GM19035 (cell line): Measurements from ENCODE around the gene ARAP3.
"Not testable (repeated sequence)": the region's sequence is repeated elsewhere in the genome, so short reads cannot be mapped to it uniquely, and the experiment has no call there.

Source experiments
- ATAC-seq: cut with Tn5 transposase; IDR thresholded peaks from one replicate; pipeline ENCODE4 v1.9.1; 2021; ENCODE audit not compliant: unreplicated experiment

ARAP3 gene

DNA sequence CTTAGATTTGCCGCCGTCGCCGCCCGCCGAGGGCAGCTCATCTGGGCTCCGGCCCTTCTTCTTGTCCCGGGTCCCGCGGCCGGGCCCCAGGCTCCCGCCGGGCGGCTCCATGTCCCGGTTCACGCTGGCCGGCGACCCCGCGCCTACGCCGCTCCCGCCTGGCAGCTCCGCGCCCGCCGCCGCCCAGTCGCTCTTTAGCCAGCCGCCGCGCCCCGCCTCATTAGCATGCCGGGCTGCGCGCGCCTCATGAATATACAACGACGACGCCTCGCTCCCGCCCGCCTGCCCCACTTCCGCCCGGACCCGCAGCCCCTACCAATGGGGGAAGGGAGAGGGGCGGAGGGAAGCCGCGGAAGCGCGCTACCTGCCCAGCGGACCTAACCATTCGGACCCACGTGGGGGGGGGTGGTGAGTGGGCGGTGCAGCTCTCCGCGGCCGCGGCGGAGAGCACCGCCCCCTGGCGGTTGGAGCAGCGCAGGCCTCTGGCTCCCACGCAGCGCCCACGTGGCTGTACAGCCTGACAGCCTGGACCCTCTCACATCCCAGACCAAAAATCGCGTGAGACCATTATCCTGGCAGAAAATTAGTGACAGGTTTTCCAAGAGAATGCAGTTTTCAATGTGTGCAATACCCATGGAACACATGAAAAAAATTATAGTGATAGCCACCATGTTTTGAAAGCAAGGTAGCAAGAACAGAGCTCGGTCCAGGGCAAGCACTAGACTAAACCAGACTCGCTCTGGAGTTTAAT lies 63.1 kb downstream of the ARAP3 start, which contains the start of gene DIAPH1:
TSS of gene DIAPH1 (minus strand) at position 197 of the 751 bp plus-strand sequence. CDS start at position 111, 86 bp downstream.
- ATAC-seq = peak; percentile 81

DNA sequence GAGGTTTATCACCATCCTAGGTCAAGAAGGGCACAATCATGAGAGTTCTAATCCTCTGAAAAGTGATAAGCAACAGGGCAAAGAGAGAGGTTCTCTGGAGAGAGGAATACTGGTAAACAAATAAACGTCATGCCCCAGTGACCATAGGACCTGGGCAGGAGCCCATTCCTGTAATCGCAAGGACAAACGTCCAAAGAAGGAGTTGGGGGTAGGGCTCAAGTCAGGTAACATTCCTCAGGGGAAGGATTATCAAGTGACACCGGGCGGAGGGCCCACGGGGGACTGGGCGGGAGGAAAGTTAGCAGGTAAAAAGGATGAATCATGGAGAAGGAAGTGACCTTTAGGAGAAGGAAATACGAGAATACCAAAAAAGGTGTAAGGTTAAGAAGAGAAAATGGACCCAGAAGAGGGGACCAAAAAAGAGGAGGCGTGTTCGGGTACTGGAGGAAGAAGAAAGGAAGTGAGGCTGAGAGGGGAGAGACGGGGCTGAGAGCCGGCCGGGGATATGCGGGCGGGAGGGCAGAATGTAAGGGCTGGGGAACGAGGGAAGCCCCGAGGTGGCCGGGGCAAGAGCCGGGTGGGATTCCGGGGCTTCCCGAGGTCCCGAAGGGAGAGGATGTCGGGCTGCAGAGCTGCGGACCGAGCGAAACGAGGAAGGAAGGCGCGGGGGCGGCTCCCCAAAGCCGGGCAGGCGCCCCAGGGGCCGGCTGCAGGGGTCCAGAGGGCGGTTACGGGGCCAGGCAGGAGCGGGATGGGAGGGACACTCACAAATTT lies 63.8 kb downstream of the ARAP3 start:
- peak; percentile 33 for ATAC-seq

GRCh38 chr5:141617682-141618029 lies 64.4 kb downstream of the ARAP3 start:
- ATAC-seq = no peak

- ATAC-seq = no peak
Observed at GRCh38 chr5:141617128-141617527, 64.9 kb downstream of the ARAP3 start.

DNA sequence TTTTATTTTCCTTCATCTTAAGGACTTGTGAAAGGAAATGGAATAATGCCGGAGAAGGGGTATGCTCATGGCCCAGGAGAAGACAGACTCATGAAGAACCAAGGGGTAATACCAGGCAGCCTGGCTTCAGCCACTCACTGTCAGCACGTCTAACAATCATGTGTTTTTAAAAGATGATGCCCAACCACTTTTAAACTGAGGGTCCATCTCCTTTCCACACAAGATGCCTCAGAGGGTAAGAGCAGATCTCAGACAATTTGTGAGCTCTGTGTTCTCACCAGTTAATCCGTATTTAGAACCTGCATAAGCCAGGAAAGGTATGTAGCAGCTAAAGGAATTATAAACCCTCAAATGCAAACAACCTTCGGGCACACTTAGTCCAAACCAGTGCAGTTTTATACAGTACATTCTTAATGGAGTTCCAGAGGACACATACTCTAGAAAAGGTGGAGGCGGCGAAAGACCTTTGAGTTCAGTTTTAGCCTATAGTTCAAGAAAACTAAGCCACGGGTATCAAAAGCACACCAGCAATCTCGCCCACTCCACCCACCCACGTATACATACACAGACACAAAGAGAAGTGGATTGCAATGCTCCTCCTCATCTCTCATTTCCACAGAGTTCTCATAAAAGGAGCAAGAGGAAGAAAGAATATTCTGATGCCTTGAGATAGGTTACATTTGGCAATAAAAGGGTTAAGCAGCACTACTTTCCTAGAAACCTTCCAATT lies 65.9 kb downstream of the ARAP3 start:
- no peak for ATAC-seq

GRCh38 chr5:141613344-141613743 lies 68.7 kb downstream of the ARAP3 start:
- ATAC-seq = no peak

DNA sequence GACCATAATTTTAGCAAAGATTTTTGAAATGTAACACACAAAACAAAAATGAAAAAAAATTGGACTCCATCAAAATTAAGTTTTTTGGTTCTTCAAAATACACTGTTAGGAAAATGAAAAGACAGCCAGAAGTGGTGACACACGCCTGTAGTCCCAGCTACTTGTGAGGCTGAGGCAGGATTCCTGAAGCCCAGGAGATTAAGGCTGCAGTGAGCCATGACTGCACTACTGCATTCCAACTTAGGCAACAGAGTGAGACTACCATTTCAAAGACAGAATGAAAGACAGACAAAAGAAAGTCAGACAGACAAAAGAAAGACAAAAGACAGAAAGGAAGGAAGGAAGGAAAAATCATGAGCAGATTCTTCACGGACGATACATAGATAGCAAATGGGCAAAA lies 70.7 kb downstream of the ARAP3 start:
- ATAC-seq = no peak

DNA sequence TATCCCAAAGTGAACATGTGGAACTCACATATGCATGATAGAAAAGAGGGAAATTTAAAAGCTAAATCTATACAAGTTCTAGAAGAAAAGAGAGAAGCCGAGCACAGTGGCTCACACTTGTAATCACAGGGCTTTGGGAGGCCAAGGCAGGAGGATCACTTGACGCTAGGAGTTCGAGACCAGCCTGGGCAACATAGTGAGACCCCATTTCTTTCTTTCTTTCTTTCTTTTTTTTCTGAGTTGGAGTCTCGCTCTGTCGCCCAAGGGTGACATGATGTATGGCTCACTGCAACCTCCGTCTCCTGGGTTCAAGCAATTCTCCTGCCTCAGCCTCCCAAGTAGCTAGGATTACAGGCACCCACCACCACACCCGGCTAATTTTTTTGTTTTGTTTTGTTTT lies 72.1 kb downstream of the ARAP3 start:
- ATAC-seq = not testable (repeated sequence)

- ATAC-seq = no peak
Observed at GRCh38 chr5:141609044-141609443, 73.0 kb downstream of the ARAP3 start.

- ATAC-seq = no peak
Observed at GRCh38 chr5:141608557-141608956, 73.5 kb downstream of the ARAP3 start.

DNA sequence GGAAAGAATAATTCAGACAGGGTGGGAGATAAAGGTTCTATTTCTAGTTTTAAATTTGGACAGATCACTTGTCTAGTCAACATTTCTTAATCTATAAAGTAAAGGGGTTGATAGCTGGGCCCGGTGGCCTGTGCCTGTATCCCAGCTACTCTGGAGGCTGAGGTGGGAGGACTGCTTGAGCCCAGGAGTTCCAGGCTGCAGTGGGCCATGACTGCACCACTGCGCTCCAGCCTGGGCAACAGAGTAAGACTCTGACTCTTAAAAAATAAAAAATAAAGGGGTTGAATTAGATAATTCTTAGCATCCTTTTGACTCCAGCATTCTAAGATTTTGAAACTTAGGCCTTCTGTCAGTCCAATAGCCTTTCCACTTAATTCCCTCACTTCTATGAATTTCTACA lies 74.0 kb downstream of the ARAP3 start:
- ATAC-seq = no peak

GRCh38 chr5:141605523-141606277 lies 76.3 kb downstream of the ARAP3 start:
- peak; percentile 96 for ATAC-seq

DNA sequence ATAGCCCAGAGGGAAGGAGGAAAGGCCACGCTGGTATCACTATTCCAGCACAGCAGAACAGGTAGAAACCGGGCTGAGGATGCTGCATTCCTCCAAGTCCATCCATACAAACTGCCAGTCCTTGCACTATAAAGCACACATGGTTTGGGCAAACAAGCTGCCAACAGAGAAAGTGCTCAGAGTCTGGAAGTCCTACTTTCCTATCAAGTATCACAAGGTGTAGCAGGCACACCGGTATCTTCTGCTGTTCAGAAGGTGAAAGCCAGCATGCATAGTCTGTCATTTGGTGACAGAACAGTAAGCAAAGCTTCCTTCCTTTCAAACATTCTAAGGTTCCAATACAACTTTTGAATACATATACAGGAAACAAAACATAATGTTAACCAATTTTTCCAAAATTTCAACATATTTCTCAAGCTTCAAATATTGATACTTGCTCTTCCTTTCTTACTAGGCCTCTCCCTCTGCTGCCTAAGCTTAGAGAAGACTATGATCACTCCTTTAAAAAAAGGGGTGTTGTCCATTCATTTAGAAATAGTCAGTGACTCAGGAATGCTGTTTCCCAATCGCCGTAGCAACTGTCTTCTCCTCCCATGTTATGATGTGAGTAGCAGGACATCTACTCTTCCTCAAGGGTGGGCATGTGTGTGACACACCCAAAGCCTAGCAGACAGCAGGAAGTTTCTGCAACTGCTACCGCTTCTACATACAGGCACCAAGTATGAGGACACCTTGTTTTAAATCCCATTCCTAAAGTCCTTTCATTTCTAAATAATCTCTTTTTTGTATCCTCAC lies 77.9 kb downstream of the ARAP3 start:
- ATAC-seq = no peak
